ENCODE data around the gene FERMT2.

FERMT2 gene

GRCh38 chr14:52974406-52974805 lies 23.6 kb upstream of the FERMT2 start:
- no peak overlapping the region for H3K4me3 ChIP-seq (ENCODE audit: low read depth, low read length)
- H3K9ac ChIP-seq: no peak overlapping the region
- no peaks in the 10 kb centered on the region for H3K27me3 ChIP-seq (ENCODE audit: control insufficient read depth, insufficient read depth, low read length)

GRCh38 chr14:52961060-52961639 lies 10.3 kb upstream of the FERMT2 start:
- H3K27ac ChIP-seq: peak overlapping the region; percentile 21
- no peak overlapping the region for H3K9ac ChIP-seq
- H3K4me3 ChIP-seq (ENCODE audit: low read depth, low read length): no peak overlapping the region

More at GRCh38 chr14:52974406-52974805, 23.6 kb upstream of the FERMT2 start:
- H3K4me1 ChIP-seq: no peaks in the 10 kb centered on the region
- no peaks in the 10 kb centered on the region for H3K9me3 ChIP-seq (ENCODE audit: control insufficient read depth, low read length)
- H3K27ac ChIP-seq: no peak overlapping the region
- H2AFZ ChIP-seq: no peak overlapping the region
- no peak overlapping the region for H3K4me2 ChIP-seq (ENCODE audit: low read length)
- no peak for TF ChIP-seq CTCF (IDR thresholded peaks at IDR 0.05)
- no peaks in the 10 kb centered on the region for H3K36me3 ChIP-seq (ENCODE audit: control insufficient read depth, insufficient read depth, low read length)
- no peaks in the 10 kb centered on the region for H3K79me2 ChIP-seq

GRCh38 chr14:52960627-52961026 lies 9.8 kb upstream of the FERMT2 start:
- Histone ChIP-seq H3K36me3 (ENCODE audit: control insufficient read depth, insufficient read depth, low read length) (no peaks in the 10 kb centered on the region), H3K9ac (no peak overlapping the region), H3K9me3 (ENCODE audit: control insufficient read depth, low read length) (no peaks in the 10 kb centered on the region), H3K27me3 (ENCODE audit: control insufficient read depth, insufficient read depth, low read length) (no peaks in the 10 kb centered on the region), H3K4me3 (ENCODE audit: low read depth, low read length) (no peak overlapping the region), H3K27ac (peak overlapping the region; percentile 21), H3K4me2 (ENCODE audit: low read length) (peak overlapping the region; percentile 37), H3K79me2 (no peaks in the 10 kb centered on the region), H2AFZ (peak overlapping the region; percentile 39), H3K4me1 (no peaks in the 10 kb centered on the region)
- TF ChIP-seq CTCF (IDR thresholded peaks at IDR 0.05): no peak

More at GRCh38 chr14:52961060-52961639, 10.3 kb upstream of the FERMT2 start:
- Histone ChIP-seq H3K9me3 (ENCODE audit: control insufficient read depth, low read length) (no peaks in the 10 kb centered on the region), H3K27me3 (ENCODE audit: control insufficient read depth, insufficient read depth, low read length) (no peaks in the 10 kb centered on the region), H3K79me2 (no peaks in the 10 kb centered on the region), H3K4me2 (ENCODE audit: low read length) (peak overlapping the region; percentile 37), H3K36me3 (ENCODE audit: control insufficient read depth, insufficient read depth, low read length) (no peaks in the 10 kb centered on the region), H2AFZ (peak overlapping the region; percentile 39), H3K4me1 (no peaks in the 10 kb centered on the region)
- peak; percentile 82 for TF ChIP-seq CTCF (IDR thresholded peaks at IDR 0.05)

GRCh38 chr14:52954346-52955214 lies 3.7 kb upstream of the FERMT2 start:
- Histone ChIP-seq H3K9me3 (ENCODE audit: control insufficient read depth, low read length) (no peaks in the 10 kb centered on the region), H2AFZ (no peak overlapping the region), H3K27me3 (ENCODE audit: control insufficient read depth, insufficient read depth, low read length) (no peaks in the 10 kb centered on the region), H3K9ac (no peak overlapping the region), H3K4me2 (ENCODE audit: low read length) (no peak overlapping the region), H3K27ac (no peak overlapping the region), H3K79me2 (no peaks in the 10 kb centered on the region), H3K4me3 (ENCODE audit: low read depth, low read length) (no peak overlapping the region), H3K36me3 (ENCODE audit: control insufficient read depth, insufficient read depth, low read length) (no peaks in the 10 kb centered on the region), H3K4me1 (peaks cover 9% of the 10 kb centered on the region)
- no peak for TF ChIP-seq CTCF (IDR thresholded peaks at IDR 0.05)

Data from parathyroid adenoma (tissue), 2 donors.